NCI-H187 (cell line): ENCODE data around the gene CRTC3.
"Not testable (repeated sequence)": the region's sequence is repeated elsewhere in the genome, so short reads cannot be mapped to it uniquely, and the experiment has no call there.

Source experiments
- DNase-seq, 2 experiments: peaks; one replicate each; lab custom pipeline; 2025; lab: John Stamatoyannopoulos, UW

Gene CRTC3

DNA sequence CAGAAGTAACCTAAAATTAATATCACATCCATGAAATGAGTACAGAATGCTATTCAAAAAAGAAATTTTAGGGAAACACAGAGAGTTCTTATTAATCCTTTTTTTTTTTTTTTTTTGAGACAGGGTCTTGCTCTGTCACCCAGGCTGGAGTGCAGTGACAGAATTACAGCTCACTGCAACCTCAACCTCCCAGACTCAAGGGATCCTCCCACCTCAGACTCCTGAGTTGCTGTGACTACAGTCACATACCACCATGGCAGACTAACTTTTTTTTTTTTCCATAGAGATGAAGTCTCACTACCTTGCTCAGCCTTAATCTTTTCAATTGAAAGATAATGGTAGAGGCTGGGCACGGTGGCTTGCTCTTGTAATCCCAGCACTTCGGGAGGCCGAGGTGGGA is 6.3 kb upstream of the CRTC3 start:
- no peak for DNase-seq

DNA sequence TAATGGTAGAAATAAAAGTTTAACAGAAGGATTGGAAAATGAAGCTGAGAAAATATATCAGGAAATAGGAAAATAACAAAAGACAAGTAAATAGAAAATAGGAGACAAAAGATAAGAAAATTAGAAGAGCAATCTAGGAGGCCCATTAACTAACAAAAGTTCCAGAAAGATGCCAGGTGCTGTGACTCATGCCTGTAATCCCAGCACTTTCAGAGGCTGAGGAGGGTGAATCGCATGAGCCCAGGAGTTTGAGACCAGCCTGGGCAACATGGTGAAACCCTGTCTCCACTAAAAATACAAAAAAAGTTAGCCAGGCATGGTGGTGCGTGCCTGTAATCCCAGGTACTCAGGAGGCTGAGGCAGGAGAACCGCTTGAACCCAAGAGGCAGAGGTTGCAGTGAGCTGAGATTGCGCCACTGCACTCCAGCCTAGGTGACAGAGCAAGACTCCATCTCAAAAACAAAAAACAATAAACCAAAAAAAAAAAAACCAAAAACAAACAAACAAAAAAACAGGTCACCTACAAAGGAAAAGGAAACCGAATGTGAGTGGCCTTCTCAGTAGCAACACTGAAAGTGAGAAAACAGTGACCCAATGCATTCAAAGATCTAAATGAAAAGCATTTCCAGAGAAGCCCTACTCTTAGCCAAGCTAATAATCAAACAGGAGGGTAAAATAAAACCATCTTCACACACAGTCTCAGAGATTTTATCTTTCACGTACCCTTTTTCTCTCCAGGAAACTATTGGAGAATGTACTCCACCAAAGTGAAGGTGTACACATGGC is 5.5 kb upstream of the CRTC3 start:
- not testable (repeated sequence) for DNase-seq

DNA sequence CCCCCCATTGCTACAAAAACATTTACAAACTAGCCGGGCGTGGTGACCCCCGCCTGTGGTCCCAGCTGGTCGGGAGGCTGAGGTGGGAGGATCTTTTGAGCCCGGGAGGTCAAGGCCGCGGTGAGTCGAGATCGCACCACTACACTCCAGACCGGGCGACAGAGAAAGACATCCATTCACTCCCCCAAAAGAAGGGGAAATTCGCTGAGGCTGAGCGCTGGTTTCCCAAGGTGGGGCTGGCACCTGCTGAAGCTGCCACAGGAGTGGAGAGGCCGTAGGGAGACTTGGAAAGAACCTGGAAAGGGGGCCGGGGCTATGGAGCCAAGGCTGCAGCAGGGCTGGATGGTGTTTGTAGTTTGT is 732 bp upstream of the CRTC3 start:
- DNase-seq, result no peak

DNA sequence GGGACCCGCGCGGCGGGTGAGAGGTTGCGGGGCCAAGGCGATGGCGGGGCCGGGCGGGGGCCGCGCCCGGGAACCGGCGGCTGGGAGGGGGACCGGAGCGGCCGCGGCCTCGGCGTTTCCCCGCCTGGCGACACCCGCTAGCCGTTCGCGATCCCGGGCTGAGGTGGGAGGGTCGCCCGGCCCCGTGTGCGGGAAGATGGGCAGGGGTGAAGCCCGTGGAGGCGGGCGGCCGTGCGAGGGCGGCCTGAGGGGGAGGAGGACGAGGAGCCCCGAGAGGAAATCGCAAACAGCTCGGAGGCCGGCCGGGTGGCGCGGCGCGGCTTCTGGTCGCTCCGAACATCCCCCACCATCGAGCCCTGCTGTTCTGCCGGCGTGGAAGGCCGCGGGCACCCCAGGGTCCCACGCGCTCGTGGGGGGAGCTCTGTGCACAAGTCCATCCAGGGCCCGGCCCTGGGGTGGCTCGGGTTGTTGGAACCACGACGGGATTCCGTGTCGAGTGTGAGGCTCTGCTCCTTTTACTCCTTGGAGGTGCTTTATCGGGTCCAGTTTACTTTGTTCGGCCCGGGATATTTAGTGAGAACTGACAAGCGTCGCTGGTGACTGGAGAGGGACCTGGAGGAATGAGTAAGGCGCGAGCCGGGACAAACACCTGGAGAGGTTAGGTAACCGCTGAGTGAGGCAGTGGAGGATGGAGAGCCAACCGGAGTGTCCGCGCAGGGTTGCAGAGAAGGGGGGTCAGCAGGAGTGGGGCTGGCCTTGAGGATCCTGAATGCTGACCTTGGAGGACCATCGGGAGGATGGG is 728 bp downstream of the CRTC3 start:
- no peak for DNase-seq

DNA sequence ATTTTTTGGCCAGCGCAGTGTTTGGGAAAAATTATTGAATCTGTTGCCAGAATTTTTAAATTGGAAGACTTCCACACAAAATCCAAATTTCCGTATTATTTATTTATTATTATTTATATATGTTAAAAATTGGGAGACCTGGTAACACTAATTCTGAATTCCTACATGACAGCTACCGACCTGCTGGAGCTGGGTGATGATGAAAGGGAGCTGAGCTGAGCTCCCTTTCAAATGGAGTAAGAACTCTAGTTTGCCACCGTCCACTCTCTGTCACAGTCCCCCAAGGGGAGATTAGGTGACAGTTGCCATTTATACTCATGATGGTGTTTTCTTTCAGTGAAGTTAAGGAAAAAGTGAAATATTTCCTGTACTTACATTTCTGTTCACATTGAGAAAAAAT is 1.4 kb downstream of the CRTC3 start:
- DNase-seq, result no peak

DNA sequence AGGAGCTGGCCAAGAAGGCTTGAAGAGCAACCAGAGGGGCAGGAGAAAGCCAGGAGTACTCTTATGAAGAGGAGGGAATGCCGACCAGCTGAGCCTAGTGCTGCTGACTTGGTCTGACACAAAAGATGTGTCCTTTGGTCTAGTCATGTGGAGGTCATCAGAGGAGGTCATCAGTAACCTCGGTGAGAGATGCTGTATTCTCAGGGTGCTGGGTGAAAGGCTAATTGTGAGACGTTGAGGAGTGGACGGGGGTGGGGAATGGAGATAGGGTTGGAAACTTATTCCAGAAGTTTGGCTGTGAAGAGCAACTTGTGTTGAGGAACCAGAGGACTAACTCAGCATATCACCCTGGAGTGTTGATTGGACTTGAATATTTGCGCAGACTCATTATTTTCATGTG is 5.5 kb downstream of the CRTC3 start:
- DNase-seq, result no peak

DNA sequence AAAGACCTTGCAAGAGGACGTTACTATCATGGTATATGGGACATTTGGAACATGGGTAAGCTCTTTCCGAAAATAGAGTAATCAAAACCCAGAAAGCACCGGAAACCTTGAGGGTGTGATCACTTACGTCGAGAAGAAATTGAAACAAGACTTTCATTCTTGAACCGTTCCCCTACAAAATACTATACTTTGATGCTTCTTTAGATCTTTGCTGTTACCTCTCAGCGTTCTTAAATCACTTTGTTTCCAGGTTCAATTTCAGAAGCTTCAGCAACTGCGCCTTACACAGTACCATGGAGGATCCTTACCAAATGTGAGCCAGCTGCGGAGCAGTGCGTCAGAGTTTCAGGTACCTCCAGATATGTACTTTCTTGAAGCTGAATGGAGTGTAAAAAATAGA is 10.1 kb downstream of the CRTC3 start:
- DNase-seq, result no peak

DNA sequence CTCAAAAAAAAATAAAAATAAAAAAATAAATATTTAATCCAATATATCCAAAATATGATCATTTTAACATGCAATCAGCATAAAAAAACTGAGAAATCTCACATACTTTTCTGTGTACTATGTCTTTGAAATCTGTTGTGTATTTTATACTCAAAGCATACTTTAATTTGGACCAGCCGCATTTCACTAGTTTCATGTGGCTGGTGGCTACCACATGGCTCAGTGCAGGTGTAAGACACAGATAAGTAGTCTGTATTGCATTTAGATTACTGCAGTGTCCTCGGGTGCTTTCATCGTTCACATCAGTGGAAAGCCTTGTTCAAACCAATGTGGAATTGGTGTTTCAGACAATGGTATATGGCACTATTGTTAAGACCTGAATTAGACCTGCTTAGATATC is 11.0 kb downstream of the CRTC3 start:
- DNase-seq, result no peak

DNA sequence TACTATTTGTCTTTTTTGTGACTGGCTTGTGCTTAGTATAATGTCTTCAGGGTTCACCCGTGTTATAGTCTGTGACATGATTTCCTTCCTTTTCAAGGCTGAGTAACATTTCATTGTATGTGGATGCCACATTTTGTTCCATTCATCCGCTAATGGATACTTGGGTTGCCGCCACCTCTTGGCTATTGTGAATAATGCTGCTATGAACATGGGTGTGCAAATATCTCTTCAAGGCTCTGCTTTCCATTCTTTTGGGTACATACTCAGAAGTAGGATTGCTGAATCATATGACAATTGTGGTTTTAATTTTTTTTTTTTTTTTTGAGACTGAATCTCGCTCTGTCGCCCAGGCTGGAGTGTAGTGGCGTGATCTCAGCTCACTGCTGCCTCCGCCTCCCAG is 15.4 kb downstream of the CRTC3 start:
- no peak for DNase-seq

DNA sequence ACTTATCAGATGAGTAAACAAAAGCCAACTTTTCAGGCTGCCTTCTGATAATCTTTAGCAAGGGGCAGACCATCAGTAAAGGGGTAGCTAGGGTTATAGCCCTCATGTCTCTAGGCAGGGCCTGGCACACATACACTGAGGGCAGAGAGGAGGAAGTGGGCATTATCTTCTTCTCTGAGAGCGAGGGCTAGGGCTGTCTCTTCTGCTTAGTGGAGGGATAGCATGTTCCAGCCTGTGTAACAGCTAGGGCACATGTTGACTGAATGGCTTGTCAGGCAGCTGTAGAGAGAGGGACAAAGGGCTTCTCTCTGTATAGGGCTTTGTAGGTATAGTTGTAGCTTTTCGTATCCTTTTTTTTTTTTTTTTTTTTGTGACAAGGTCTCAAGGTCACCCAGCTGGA is 17.8 kb downstream of the CRTC3 start:
- DNase-seq, result no peak

DNA sequence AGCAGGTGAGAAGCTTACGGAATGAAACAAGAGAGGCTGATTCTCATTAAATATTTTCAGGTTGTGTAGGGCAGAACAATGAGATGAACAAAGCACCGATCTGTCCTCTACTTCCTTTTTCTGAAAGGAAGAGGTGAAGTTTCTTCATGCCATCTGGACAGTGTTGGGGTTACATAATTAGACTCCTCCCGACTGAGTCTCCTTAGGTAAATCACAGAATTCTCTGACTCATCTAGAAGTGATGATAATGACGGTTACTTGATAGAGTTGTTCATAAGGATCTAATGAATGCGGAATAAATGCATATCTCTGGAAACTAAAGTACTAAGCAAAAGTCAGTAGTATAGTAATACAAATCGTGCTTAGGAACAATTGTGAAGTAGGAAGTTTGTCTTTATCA is 21.2 kb downstream of the CRTC3 start:
- DNase-seq, result no peak

DNA sequence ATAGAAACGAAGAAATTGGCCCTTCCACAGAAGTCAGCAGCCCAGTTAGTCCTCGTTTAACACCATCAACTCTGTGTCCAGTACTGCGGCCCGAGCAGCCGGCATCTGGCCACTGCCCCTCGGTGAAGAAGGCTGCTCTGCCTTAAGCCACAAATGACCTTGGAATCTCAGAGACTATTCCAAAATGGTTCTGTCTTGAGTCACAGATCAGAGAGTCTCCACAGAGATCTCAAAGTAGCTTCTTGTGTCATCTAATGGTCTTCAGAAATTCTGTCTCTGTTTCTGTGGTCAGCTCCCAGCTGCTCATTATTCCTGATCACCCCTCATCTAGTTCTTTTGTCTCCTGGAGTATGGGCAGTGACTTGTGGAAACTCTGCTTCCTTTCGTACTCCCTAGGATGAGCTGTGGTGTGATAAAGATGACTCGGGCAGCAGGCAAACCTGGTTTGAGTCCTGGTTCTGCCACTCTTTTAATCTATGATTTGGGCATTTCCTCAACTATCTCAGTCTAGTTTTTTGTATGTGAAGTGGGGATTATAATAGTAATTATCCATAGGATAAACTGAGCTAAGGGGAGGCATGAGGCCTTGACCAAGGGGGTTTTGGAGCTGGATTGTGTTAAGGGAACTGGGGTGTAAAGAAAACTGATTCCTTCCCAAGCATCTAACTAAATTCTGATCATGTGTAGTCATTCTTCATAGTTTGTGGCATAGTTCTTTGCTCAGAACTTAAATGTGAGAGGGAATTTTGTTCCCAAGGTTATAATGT is 22.6 kb downstream of the CRTC3 start:
- DNase-seq, result no peak

DNA sequence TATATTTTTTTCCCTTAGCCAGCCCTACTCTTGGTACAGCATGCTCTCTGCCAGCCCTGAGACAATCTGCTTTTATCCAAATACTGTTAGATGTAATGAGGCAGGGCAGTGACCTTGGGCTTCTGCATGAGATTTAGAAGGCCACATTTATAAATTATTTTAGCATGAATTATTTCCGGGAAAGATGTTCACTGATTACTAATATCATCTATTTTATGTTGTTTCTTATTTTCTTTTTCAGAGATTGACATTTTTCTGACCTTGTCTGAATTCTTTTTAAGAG is 23.1 kb downstream of the CRTC3 start:
- no peak for DNase-seq

DNA sequence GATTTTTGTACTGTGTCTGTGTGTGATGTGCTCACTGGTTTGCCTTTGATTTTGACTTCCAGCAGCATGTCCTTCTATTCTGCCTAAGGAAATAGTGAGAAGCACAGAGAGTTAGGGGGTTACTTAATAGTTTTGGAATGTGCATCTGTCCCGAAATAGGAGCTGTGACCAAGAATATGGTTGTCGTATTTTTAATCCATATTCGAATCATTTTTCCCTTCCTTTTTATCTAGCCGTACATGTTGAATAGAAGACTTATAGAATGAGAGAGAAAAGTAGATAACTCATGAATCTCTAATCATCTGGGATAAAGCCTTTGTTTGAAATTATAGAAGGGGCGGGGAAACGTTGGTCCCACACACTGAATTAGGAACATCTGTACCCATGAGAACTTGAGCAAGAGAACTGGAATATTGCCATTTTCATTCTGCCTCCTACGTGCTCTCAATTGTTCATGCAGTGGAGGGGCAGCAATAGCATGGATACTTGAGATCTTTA is 23.6 kb downstream of the CRTC3 start:
- DNase-seq, result no peak

DNA sequence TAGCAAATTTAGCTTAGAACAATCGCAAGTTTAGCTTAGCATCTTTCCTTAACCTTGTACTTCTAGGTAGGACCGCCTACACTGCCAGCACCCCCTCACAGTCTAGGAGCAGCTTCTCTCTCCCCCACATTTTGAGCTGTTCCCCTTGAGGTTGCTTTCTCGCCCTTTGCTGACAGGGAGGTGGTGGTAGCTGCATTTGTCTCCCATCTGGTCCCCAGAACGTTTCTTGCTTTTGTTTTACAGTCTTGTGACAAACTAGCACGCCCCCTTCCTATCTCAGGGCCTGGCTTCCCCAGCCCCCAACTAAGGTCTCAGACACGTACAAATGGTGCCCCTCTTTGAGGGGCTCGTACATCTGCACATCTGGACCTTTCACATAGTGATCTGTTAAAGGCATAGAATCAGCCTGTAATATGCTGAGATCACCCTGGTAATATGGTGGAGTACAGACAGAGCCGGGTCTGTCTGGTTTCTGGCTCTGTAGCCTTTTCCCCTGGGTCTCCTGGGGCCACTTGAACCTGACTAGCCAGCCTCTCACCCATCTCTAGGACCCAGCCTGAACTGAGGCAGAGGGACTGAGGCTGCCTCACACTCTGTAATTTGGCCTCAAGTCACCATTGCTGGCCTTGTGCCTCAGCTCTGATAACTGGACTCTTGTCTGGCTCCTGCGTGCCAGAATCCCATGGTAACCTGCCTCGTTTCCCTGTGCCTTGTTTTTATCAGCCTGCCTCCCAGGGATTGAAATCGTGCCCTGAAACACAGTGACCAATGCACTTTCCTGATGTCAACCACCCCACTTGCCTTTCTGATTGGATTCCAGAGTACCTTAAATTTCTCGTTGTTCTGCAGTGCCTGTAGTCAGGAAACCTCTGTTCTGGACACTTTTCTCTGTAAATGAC is 27.7 kb downstream of the CRTC3 start:
- DNase-seq, result no peak

DNA sequence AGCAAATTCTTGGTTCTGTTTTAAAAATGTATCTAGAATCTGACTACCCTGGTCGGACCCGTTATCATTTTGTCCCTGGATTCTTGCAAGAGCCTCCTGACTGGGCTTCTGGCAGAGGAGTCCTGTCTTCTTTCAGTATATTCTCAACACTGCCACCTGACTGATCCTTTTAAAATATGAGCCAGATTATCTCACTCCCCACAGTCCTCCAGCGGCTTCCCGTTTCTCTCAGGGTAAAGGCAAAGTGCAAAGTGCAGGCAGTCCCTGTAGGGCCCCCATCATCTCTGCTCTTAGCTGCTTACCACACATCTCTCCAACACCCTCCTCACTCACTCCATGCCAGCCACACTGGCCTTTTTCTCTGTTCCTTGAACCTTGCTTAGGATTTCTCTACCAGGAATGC is 28.4 kb downstream of the CRTC3 start:
- no peak for DNase-seq

DNA sequence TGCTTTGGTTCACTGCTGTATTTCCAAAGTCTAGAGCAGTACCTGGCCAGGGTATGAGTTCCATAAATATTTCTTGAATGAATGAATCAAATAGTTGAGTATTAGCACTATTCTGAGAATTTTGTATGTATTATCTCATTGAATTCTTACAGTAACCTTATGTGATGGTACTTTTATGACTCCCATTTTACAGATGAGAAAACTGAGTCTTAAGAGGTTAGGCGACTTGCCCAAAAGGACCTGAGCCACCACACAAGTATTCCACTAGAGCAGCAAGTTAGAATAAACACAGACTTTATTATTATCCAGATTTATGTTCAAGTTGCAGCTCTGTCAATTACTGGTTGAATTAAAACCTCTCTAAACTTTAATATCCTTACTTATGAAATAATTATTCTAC is 29.4 kb downstream of the CRTC3 start:
- no peak for DNase-seq

DNA sequence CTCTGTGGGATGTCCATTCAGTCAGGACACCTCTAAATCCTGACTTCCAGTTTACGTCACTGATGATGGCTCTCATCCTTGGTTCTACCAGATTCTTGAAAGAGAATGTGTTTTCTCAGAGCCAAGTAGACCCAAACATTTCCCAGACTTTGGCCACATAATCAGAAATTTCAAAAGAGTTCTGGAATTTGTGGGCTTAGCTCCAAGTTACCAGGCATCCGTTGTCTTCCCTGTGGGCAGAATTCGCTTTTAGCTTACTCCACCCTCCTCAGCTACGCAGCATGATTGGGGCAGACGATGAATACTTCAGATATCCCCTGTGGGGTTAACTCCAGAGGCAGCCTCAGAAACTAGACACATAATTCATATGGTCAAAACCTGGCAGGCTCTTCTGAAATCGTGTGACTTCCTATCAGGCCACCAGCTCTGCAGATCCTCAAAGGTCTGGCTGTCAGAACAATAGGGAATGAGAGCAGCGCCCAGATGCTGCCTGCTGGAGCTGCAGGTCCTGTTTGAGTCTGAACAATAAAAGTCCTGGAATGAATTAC is 30.6 kb downstream of the CRTC3 start:
- DNase-seq, result no peak

DNA sequence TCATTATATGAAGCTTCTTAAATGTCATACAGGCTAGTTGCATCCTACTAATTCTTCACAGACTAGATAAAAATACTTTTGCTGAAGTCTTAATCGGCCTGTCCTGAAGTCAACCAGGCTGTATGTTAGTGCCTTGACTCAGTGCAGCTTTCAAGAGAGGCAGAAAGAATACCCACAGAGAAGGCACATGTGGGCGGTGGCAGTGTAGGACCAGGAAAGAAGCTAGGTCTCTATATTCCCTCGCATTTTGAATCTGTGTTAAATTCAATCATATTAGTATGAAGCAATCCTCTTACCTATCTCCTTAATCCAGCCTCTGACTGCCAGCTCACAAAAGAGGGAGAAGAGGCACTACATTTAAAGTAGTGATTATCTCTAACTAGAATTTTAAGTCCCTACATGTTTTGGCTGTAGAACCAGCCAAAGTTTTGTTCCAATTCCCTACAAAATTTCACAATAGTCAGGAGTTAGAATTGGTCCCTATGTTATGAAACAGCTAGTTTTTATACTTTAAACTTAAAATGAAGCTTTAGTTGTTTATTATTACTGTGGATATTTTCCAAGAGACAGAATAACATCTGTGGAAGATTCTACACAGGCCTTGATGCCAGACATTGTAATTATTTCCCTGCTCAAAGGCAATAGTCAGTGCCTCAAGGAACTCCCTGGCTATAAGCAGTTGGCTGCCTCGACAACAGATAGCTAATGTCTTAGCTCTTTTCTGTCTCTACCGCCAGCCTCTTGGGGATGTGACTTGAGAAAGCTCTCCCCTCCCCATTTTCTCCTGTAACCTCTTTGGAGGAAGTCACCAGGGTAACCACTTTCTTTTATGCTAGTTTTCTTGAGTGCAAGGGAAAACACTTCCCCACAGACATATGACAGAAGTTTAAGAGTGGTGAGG is 31.9 kb downstream of the CRTC3 start:
- DNase-seq, result no peak

DNA sequence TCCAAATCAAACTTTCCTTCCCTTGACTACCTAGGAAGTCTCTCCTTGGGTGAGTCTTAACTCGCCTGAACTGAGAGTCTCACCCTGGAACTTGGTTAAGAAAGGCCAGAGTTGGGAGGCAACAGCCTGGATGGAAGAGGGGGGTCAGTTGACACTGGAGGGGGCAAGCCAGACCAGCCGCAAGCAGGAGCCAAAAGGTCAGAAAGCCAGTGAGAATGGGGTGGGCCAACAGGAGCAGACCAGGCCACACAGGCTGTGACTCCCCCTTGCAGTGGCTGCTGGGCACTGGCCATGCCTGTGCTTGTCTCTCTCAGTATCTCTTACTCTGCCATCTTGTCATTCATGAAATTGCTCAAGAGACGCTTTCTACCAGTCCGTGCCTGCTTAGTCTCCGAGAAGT is 32.9 kb downstream of the CRTC3 start:
- DNase-seq, result no peak

DNA sequence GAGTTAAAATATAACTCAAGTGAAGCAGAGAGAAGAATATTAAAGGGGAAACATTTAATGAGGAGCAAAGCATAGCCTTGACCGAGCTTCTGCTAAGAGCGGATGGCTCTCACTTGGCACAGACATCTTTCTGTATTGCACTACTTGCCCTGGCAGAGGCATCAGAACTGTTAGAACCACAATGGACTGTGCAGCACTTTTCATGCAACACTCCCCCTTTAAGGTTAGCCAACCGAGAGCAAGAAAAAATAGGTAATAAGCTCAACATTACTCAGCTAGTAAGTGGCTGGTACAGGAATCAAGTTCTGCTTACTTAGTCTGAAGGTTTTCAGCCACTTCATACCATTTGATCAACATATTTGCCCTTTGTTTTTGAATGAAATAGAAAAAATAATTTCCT is 33.7 kb downstream of the CRTC3 start:
- DNase-seq, result no peak
